ENCODE data around the gene PAQR4.

- TF ChIP-seq ZSCAN30 (tag by site-specific recombination; IDR thresholded peaks at IDR 0.05) (no peak), ZNF157 (tag by site-specific recombination; IDR thresholded peaks at IDR 0.05) (no peak), REST (tag by site-specific recombination; IDR thresholded peaks at IDR 0.05) (no peak), CTCF (tag by site-specific recombination; IDR thresholded peaks at IDR 0.05) (no peak), GLI2 (tag by site-specific recombination; IDR thresholded peaks at IDR 0.05; ENCODE audit: borderline replicate concordance, low read depth) (no peak)
These were observed 8.3 kb downstream of the PAQR4 start for GRCh38 chr16:2977440-2977839.

All from HEK293 (cell line).